GM12865 (cell line): ENCODE data around the gene ZNF483.
"Not testable (repeated sequence)": the region's sequence is repeated elsewhere in the genome, so short reads cannot be mapped to it uniquely, and the experiment has no call there.

ENCODE experiments used
- DNase-seq: peaks from one replicate; pipeline ENCODE4 v3.0.0; 2010; ENCODE audit warnings: low read depth
- H3K4me3 ChIP-seq: 2 replicates; pipeline ENCODE4 v1.5.1; 2011; ENCODE audit warnings: mild to moderate bottlenecking, low read depth, low read length, control low read depth
- TF ChIP-seq, protein P1 (sequence below): IDR thresholded peaks from 2 replicates; pipeline ENCODE4 v1.5.1; 2011; ENCODE audit warnings: low read length, control low read depth, low read depth, inconsistent platforms; ENCODE audit not compliant: insufficient read depth; ENCODE audit errors: missing control alignments

The ZNF483 gene

DNA sequence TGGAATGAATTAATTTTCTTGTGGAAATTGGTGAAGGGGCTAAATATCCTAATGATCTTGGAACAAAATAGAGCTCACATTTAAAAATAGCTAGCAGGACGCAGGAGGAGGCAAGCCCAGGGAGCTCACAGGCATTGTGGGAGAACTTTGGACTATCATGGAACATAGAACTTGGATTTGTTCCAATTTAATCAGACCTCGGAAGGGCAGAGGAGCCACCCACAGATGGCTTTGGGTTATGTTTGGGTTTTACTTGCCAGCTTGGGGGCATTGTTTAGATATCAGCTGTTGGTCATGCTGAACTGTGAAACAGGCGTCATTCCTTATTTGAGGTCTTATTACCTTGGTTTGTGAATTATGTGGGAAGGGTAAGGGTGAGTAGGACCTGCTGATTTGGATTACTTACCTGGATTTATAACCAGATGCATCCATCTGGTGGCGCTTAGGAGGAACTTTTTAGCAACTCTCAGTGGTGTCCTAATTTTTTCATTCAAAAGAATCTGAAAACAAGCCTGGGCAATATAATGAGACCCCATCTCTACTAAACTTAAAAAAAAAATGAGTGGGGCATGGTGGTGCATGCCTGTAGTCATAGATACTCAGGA is 88.6 kb downstream of the ZNF483 start:
- no peak overlapping the region for H3K4me3 ChIP-seq
- DNase-seq: no peak
- TF ChIP-seq, protein P1, sequence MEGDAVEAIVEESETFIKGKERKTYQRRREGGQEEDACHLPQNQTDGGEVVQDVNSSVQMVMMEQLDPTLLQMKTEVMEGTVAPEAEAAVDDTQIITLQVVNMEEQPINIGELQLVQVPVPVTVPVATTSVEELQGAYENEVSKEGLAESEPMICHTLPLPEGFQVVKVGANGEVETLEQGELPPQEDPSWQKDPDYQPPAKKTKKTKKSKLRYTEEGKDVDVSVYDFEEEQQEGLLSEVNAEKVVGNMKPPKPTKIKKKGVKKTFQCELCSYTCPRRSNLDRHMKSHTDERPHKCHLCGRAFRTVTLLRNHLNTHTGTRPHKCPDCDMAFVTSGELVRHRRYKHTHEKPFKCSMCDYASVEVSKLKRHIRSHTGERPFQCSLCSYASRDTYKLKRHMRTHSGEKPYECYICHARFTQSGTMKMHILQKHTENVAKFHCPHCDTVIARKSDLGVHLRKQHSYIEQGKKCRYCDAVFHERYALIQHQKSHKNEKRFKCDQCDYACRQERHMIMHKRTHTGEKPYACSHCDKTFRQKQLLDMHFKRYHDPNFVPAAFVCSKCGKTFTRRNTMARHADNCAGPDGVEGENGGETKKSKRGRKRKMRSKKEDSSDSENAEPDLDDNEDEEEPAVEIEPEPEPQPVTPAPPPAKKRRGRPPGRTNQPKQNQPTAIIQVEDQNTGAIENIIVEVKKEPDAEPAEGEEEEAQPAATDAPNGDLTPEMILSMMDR: no peak

DNA sequence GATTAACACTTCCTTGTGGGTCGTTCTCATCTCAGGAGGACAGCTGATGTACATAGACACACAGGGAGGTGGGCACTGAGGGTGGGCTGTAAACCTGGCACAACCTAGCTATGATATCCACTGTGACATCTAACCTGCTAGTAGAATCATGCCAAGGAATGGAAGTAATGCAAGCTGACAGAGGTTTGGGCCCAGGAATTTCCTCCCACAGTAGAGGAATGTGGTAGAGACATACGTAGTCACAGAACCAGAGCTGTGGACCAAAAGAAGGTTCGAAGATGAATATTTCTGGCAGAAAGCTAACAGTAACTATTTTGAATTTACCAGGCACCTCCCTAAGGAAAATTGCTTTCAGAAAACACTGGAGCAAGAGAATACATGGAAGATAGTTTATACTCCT is 90.9 kb downstream of the ZNF483 start:
- no peak overlapping the region for H3K4me3 ChIP-seq
- no peak for DNase-seq
- TF ChIP-seq, protein P1: no peak

DNA sequence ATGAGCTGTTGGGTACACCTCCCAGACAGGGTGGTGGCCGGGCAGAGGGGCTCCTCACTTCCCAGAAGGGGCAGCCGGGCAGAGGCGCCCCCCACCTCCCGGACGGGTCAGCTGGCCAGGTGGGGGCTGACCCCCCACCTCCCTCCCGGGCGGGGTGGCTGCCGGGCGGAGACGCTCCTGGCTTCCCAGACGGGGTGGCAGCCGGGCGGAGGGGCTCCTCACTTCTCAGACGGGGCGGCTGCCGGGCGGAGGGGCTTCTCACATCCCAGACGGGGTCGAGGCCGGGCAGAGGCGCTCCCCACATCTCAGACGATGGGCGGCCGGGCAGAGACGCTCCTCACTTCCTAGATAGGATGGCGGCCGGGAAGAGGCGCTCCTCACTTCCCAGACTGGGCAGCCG is 92.4 kb downstream of the ZNF483 start:
- DNase-seq, H3K4me3 ChIP-seq: not testable (repeated sequence)

DNA sequence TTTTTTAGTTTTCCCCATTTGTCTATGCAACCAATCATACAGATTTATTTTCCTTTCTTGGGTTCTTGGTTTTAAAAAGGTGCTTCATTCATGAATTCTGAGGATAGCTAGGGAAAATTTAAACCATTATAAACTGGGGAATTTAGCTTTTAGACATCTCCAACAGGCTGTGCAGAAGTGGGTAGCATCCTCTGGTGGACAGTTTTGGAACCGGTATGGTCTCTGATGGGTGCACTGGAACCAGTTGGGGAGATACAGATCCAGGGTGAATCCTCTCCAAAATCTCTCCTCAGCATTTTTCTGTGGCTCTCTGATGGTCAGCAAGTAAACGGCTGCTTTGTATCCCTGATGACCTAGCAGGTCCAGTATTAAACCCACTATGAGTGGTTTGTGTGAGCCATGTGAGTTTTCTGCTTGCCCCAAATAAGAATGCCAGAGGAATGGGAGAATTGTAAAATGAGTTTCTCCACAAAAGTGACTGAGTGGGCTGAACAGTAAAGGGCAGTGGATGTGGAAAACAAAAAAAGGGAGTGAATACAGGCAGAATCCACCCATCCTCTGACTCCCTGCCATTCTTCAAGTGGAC is 97.0 kb downstream of the ZNF483 start:
- H3K4me3 ChIP-seq: no peak overlapping the region
- TF ChIP-seq, protein P1: peak; percentile 93
- peak; percentile 42 for DNase-seq

DNA sequence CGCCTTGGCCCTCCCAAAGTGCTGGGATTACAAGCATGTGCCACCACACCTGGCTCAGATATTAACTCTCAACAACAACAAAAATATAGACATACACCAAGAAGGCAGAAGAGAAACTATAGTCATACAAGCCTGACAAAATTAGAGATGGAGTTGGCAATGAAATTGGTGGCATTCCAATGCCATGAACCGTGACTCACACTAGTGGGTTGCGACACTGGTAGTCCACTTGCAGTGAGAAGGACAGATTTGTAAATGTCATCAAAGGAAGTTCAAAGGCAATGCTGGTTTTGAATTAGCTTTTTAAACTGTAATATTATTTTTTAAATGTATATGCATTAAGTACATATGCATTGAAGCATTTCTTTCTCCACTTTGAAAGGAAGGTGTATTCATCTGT is 97.6 kb downstream of the ZNF483 start:
- H3K4me3 ChIP-seq: no peak overlapping the region
- no peak for DNase-seq
- TF ChIP-seq, protein P1: no peak
